Spleen (tissue), 11 donors: Measurements from ENCODE around the gene PLCH1. TPM values are rescaled to one million over a fixed set of nuclear protein-coding genes. Genes with fewer than 3 reads are reported as not detected.

Source experiments
- DNase-seq: peaks from one replicate; pipeline ENCODE4 v3.0.0-alpha.2; 2020
- H3K27ac ChIP-seq, 8 donors: fragments of 200-600 bp; sonication (generic) in 7 of 8; 1 replicate in 4 of 8; 2 replicates in 4 of 8; pipeline versions ENCODE4 v1.5.0 to v1.8.0; 2016 to 2021; ENCODE audit warnings: inconsistent platforms in 4 of 8, mild to moderate bottlenecking in 4 of 8, moderate library complexity in 1 of 8
- H3K27me3 ChIP-seq, 7 donors: fragments of 200-600 bp; sonication (generic) in 6 of 7; replicated peaks in 1 of 7; 1 replicate in 4 of 7; 2 replicates in 3 of 7; pipeline versions ENCODE4 v1.5.0 to v1.8.0; 2016 to 2021; ENCODE audit warnings: inconsistent platforms in 3 of 7, mild to moderate bottlenecking in 1 of 7
- H3K36me3 ChIP-seq, 6 donors: fragments of 200-600 bp; sonication (generic) in 5 of 6; 1 replicate in 4 of 6; 2 replicates in 2 of 6; pipeline versions ENCODE4 v1.5.0 to v1.8.0; 2016 to 2021; ENCODE audit warnings: inconsistent platforms in 2 of 6
- H3K4me1 ChIP-seq, 6 donors: fragments of 200-600 bp; sonication (generic) in 5 of 6; 1 replicate in 3 of 6; 2 replicates in 3 of 6; pipeline versions ENCODE4 v1.5.0 to v1.8.0; 2016 to 2021; ENCODE audit warnings: inconsistent platforms in 3 of 6
- H3K4me3 ChIP-seq, 8 donors: fragments of 200-600 bp; sonication (generic) in 7 of 8; 1 replicate in 4 of 8; 2 replicates in 4 of 8; pipeline versions ENCODE4 v1.5.0 to v1.8.0; 2016 to 2021; ENCODE audit warnings: inconsistent platforms in 4 of 8, mild to moderate bottlenecking in 4 of 8, moderate library complexity in 2 of 8
- H3K9me3 ChIP-seq, 8 donors: fragments of 200-600 bp; sonication (generic) in 7 of 8; 1 replicate in 4 of 8; 2 replicates in 4 of 8; pipeline versions ENCODE4 v1.5.0 to v1.8.0; 2016 to 2021; ENCODE audit warnings: inconsistent platforms in 4 of 8
- POLR2A ChIP-seq, 3 donors: fragments of 450-650 bp; IDR thresholded peaks; one replicate each; pipeline ENCODE4 v1.5.1; 2017; ENCODE audit warnings: antibody characterized with exemption in 3 of 3, mild to moderate bottlenecking in 1 of 3
- POLR2AphosphoS5 ChIP-seq, 3 donors: sonication (generic); formaldehyde crosslinking; IDR thresholded peaks; one replicate each; pipeline ENCODE4 v1.5.1; 2017; ENCODE audit warnings: antibody characterized with exemption in 3 of 3
- WGBS, 5 donors: extraction: QIAGEN DNeasy Blood & Tissue Kit in 3 of 5; methylation state at CpG; one replicate each; pipeline versions ENCODE4 v1.1.5 to v1.1.7; 2013 to 2018; 5-methylcytosine and 5-hydroxymethylcytosine counted together
- intact Hi-C: fragments of 100-400 bp; cut with DNase I; formaldehyde crosslinking; loops from one replicate; pipeline ENCODE4 v1.15.0; 2023; ENCODE audit warnings: low total_unique reads
- polyA plus RNA-seq, 3 donors: library from polyadenylated mRNA; stranded (reverse); fragments of 200-250 nt; gene quantifications; one replicate each; pipeline ENCODE4 v1.2.1, GENCODE V29; 2013
- total RNA-seq, 7 donors: library from RNA; depleted of rRNA in 3 of 7; stranded (reverse); fragments of >200 nt in 3 of 7; fragmentation: NEBNext Ultra II Directional in 4 of 7; extraction: Animal tissue kit (Norgen Biotek cat#: 25700) in 4 of 7; gene quantifications; one replicate each; pipeline versions ENCODE4 v1.1.0 to v1.2.1, GENCODE V29; 2016 to 2021
- TF ChIP-seq, protein P1 (sequence below), 11 experiments: fragments of 200-600 bp in 7 of 11; fragments of 450-650 bp in 4 of 11; sonication (generic) in 4 of 11; IDR thresholded peaks in 8 of 11; conservative IDR thresholded peaks in 3 of 11; 1 replicate in 7 of 11; 2 replicates in 4 of 11; pipeline versions ENCODE4 v1.4.0 to v1.8.0; 2016 to 2021; ENCODE audit warnings: antibody characterized with exemption in 11 of 11, inconsistent platforms in 4 of 11, mild to moderate bottlenecking in 1 of 11
- donor health status: healthy with polysubstance abuse.
- donor health status: DM: no; HTN: no; CAD: no; lungs with moderate emphysema.
- donor health status: DM: no; HTN: no; CAD: no.
- donor health status: Bipolar disorder and iron deficiency.
- donor health status: healthy.
- donor health status: DM: no; HTN: no; CAD: no.
- donor health status: DM: yes; HTN: yes; CAD: no.

The PLCH1 gene
- total and polyA plus RNA-seq, 10 donors = 0.02 to 0.37 (median 0.13) TPM; not detected in 1

DNA sequence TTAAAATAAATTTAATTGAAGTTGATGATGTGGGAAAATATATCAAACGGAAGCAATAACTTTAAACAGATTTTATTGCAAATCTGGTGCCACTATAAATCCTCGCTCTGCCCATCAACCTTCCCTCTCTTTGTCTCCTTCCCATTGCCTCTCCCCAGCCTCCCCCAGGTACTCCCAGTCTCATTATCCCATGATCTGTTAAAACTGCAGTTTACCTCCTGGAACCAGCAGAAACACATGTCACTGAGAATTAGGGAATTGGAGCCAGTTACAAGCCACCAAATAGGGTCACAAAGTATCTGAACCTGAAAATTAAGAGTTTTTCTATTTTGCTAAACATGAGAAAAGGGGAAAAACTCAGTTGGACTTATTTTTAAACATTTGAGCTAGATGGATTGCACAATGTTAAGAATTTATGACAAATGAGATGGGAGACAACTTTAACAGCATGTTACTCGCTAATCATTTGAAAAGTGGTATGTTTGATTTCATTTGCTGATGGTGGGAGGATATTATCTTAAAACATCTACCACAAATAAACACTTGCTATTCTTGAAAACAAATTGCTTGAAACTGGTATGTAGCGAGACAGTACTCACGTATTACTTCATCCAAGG is 2.4 kb downstream of the PLCH1 start:
- Histone ChIP-seq H3K27ac (no peak overlapping the region), H3K4me3 (no peak overlapping the region), H3K9me3 (no peaks in the 10 kb centered on the region), H3K27me3 (peaks cover 0 to 92% (median 20%) of the 10 kb centered on the region in 7 donors), H3K4me1 (peaks cover 6 to 32% (median 29%) of the 10 kb centered on the region in 6 donors), H3K36me3 (no peaks in the 10 kb centered on the region)
- TF ChIP-seq POLR2AphosphoS5 (IDR thresholded peaks at IDR 0.05) = no peak
- no peak for TF ChIP-seq POLR2A (IDR thresholded peaks at IDR 0.05)
- TF ChIP-seq, protein P1, sequence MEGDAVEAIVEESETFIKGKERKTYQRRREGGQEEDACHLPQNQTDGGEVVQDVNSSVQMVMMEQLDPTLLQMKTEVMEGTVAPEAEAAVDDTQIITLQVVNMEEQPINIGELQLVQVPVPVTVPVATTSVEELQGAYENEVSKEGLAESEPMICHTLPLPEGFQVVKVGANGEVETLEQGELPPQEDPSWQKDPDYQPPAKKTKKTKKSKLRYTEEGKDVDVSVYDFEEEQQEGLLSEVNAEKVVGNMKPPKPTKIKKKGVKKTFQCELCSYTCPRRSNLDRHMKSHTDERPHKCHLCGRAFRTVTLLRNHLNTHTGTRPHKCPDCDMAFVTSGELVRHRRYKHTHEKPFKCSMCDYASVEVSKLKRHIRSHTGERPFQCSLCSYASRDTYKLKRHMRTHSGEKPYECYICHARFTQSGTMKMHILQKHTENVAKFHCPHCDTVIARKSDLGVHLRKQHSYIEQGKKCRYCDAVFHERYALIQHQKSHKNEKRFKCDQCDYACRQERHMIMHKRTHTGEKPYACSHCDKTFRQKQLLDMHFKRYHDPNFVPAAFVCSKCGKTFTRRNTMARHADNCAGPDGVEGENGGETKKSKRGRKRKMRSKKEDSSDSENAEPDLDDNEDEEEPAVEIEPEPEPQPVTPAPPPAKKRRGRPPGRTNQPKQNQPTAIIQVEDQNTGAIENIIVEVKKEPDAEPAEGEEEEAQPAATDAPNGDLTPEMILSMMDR (IDR thresholded peaks at IDR 0.05 in 8 of 11, conservative IDR thresholded peaks at IDR 0.05 in 3 of 11) = no peak
- 82 to 85% (median 84%) methylated on average over 5 of the region's 5 CpGs for WGBS, 5 donors
- intact Hi-C loops = no loop called here
- DNase-seq = no peak

DNA sequence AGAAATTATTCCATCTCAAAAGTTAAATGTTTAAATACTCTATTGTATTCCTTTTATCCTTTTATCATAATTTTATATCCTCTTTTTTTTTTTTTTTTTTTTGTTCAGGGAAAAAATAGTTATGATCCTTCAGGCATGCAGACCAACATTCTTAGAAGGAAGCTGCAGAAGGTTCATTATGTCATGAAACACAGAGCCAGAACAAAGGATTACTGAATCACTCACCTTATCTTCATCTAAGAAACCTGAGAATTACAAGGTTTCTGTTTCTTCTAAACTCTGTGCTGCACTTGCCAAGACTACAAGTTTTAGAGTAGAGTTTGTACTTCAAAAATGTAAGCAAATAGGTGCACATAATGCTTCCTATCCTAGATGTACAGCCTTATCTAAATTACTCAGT is 3.3 kb downstream of the PLCH1 start:
- DNase-seq = no peak
- TF ChIP-seq POLR2AphosphoS5 (IDR thresholded peaks at IDR 0.05) = no peak
- TF ChIP-seq POLR2A (IDR thresholded peaks at IDR 0.05) = no peak
- TF ChIP-seq, protein P1 (IDR thresholded peaks at IDR 0.05 in 8 of 11, conservative IDR thresholded peaks at IDR 0.05 in 3 of 11) = no peak
- Histone ChIP-seq H3K27ac (no peak overlapping the region), H3K4me3 (no peak overlapping the region), H3K9me3 (no peaks in the 10 kb centered on the region), H3K36me3 (no peaks in the 10 kb centered on the region), H3K4me1 (peaks cover 6 to 32% (median 29%) of the 10 kb centered on the region in 6 donors), H3K27me3 (peaks cover 0 to 92% (median 20%) of the 10 kb centered on the region in 7 donors)
- intact Hi-C loops = no loop called here

- no peak for DNase-seq
- no peaks in the 10 kb centered on the region for H3K36me3 ChIP-seq
- no peak overlapping the region for H3K27ac ChIP-seq
- peaks cover 0 to 90% (median 20%) of the 10 kb centered on the region in 7 donors for H3K27me3 ChIP-seq
- H3K9me3 ChIP-seq = no peaks in the 10 kb centered on the region
- H3K4me1 ChIP-seq = peaks cover 6 to 32% (median 29%) of the 10 kb centered on the region in 6 donors
- no peak overlapping the region for H3K4me3 ChIP-seq
- TF ChIP-seq POLR2AphosphoS5 (IDR thresholded peaks at IDR 0.05) = no peak
- TF ChIP-seq POLR2A (IDR thresholded peaks at IDR 0.05) = no peak
- TF ChIP-seq, protein P1 (IDR thresholded peaks at IDR 0.05 in 8 of 11, conservative IDR thresholded peaks at IDR 0.05 in 3 of 11) = no peak
- intact Hi-C loops = no loop called here
- WGBS, 5 donors = 70 to 91% (median 81%) methylated on average over 3 of the region's 3 CpGs
Observed at GRCh38 chr3:155741101-155741500, 3.8 kb downstream of the PLCH1 start.

GRCh38 chr3:155739154-155739553 is 5.7 kb downstream of the PLCH1 start:
- no peak overlapping the region for H3K4me3 ChIP-seq
- no peaks in the 10 kb centered on the region for H3K36me3 ChIP-seq
- no peak for DNase-seq
- WGBS, 5 donors = 51 to 64% (median 57%) methylated on average over 5 of the region's 5 CpGs
- peaks cover 0 to 72% (median 17%) of the 10 kb centered on the region in 7 donors for H3K27me3 ChIP-seq
- intact Hi-C loops = no loop called here
- no peaks in the 10 kb centered on the region for H3K9me3 ChIP-seq
- peaks cover 0 to 15% (median 11%) of the 10 kb centered on the region in 6 donors for H3K4me1 ChIP-seq
- no peak overlapping the region for H3K27ac ChIP-seq
- TF ChIP-seq, protein P1 (IDR thresholded peaks at IDR 0.05 in 8 of 11, conservative IDR thresholded peaks at IDR 0.05 in 3 of 11) = no peak
- TF ChIP-seq POLR2AphosphoS5 (IDR thresholded peaks at IDR 0.05) = no peak
- TF ChIP-seq POLR2A (IDR thresholded peaks at IDR 0.05) = no peak
